ENCODE results near the gene E2F8.

The E2F8 gene

GRCh38 chr11:19218786-19219460 is 21.8 kb downstream of the E2F8 start:
- no peak for DNase-seq

DNA sequence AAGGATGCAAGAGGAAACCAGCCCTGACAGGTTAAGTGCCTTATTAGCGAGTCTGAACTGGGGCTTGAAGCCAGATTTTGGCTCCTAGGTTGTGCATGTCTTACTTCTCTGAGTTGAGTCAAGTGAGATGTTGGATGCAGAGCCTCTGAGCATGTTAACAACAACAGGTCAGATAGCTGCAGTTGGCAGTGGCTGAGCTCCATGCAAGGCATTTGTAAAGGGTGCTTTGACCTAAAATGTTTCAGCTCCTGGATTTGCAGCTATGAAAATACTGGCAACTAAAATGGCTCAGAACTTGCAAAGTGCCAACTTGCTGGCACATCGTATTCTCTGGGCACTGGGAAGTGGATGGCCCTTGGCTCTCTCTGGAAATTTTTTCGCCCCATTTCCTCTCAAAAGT is 22.5 kb downstream of the E2F8 start:
- no peak for DNase-seq

- no peak for DNase-seq
These were observed 23.9 kb downstream of the E2F8 start for GRCh38 chr11:19216709-19217374.

DNA sequence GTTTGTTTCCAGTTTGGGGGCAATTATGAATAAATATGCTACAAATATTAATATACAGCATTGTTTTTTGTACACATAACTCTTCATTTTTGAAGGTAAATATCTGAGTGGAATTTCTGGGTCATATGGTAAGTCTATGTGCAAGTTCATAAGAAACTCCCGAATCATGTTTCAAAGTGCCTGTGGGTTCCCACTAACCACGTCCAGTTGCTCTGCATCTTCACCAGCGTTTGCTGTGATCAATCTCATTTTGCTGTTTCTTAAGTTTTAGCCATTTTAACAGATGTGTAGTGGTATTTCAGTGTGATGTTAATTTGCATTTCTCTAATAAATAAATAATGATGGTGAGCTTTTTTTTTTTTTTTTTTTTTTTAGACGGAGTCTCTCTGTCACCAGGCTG is 24.7 kb downstream of the E2F8 start:
- no peak for DNase-seq

DNA sequence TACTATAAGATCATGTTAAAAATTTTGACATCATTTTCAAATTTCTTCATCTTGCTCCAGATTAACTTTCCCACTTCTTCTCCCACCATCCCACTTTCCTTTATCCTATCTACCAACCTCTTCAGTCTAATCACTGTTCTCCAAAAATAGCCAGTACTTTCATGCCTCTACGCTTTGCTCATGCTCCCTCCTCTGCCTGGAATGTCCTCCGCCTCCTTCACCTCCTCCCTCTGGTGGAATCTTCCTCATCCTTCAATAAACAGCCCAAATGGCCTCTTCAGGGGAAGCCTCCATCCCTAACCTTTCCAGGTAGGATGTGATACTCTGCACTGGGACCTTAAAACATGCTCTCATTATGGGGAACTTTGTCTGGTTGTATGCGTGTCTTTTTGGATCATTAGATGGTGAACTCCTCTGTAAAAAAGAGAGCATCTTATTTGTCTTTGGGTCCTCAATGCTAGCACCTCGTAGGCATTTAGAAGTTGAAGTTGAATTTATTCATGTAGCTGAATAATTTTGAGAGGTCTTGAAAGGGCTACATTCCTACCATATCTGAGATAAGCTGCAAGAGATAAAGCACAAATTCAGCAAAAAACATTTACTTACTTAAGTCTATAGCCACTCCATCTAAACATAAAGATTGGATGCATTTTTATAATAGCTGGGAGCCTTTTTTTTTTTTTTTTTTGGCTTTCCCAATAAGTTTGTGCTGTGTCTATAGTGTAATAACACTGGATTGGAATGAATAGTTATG is 31.0 kb downstream of the E2F8 start:
- no peak for DNase-seq

DNA sequence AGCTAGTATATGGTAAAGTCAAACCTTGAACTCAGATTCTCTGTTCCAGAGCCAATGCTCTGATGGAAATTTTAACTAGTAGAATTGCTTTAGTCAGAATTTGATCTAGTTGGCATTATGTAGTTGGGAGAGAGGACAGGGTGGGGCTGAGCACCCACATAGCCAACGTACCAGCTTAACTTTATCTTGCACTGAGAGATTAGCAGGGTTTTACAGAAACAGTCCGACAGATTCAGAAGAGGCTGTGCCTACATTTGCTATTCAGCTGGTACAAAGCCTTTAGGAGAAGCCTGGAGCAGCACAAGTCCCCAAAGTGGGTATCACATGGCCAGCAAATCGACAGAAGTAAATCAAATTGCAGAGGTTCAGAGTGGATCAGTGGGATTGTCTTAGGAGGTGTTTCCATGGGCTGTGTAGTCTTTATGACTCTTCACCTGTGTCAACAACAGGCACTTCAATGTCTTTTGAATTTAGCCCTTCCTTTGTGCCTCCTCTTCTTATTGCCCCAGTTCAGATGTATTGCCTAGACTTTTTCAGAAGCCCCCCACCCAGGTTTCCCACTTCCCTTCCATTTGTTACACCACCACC is 31.7 kb downstream of the E2F8 start:
- no peak for DNase-seq

- DNase-seq, result no peak
These were observed 32.6 kb downstream of the E2F8 start for GRCh38 chr11:19208181-19208580.

DNA sequence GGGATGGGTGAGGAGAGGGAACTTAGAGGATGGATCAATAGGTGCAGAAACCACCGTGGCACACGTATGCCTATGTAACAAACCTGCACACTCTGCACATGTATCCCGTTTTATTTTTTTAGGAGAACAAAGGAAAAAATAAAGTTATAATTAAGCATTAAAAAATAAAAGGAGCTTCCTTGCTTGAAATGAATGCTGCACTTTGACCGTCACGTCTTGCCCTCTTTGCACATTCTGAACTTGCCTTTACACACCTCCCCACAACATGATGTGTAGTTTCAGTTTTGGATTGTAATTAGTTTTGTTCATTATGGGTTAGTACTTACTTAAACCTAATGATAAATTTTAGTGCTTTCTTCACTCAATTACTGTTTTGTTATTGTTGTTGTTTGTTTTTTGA is 35.9 kb downstream of the E2F8 start:
- no peak for DNase-seq

DNA sequence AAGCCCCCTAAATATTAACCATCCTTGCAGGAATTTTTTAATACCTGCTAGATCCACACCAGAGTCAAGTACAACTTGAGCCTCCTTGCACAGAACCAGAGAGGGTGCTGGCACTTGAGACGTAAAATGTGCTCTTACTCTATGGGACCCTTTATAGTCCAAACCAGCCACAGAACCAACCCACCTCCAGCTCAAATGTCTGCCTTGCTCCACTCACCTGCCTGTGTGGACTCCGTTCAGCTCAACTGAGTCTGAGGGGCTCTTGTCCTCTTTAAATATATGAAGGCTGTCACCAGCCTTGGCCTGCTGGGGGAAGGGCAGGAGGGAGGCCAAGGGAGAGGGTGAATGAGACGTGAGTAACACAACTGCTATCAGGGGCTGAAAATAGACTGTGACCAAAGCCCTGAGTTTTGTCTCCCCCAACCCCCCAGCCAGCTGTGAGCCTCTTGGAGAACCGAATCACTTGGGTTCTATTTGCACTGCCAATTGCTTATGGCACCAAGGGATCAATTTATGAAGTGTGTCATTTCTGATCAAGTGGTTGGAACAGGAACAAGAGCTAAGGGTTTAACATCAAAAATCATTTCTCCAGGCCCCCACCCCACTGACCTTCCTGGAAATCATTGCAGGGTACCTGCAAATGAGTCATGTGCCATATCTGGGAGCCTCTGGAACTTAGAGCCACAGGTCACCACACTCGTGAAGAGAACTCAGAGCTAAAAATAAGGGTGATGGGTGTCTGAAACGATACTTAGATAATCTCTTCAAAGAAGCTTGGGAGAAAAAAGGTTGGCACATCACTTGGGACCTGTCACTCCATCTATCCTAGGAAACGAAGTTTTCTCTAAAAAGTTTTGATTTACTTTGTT is 38.8 kb downstream of the E2F8 start, which contains the start of gene CSRP3:
Gene CSRP3, minus strand, starts transcription at position 247 of the 869 bp plus-strand sequence. CDS start 9,535 bp downstream, outside the sequence.
- DNase-seq, result no peak

- DNase-seq, result no peak
These were observed 40.1 kb downstream of the E2F8 start for GRCh38 chr11:19200410-19201201.

- DNase-seq, result no peak
These were observed 41.0 kb downstream of the E2F8 start for GRCh38 chr11:19199771-19200170.

GRCh38 chr11:19199048-19199447 is 41.7 kb downstream of the E2F8 start:
- no peak for DNase-seq

- no peak for DNase-seq
These were observed 44.3 kb downstream of the E2F8 start for GRCh38 chr11:19196432-19196831.

- DNase-seq, result no peak
These were observed 46.0 kb downstream of the E2F8 start for GRCh38 chr11:19194620-19195308.

DNA sequence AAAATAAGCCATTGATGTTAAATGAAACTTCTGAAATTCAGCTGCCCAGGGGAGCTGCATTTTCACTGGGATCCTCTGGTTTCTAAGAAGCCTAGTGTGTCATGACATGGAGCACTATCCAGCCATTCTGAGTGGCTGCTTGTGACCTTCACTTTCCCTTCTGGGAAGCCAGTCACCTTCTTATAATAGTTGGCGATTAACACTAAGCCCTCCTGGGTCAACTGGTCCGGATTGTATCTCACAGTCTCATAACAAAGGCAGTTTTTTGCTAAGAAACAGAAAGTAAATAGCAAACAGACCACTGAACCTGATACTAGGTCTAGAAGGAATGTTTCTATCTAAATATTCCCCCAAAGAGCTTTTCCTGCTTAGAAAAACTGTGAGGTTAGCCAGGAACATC is 46.8 kb downstream of the E2F8 start:
- DNase-seq, result no peak

- DNase-seq, result no peak
These were observed 49.1 kb downstream of the E2F8 start for GRCh38 chr11:19191530-19192169.

DNA sequence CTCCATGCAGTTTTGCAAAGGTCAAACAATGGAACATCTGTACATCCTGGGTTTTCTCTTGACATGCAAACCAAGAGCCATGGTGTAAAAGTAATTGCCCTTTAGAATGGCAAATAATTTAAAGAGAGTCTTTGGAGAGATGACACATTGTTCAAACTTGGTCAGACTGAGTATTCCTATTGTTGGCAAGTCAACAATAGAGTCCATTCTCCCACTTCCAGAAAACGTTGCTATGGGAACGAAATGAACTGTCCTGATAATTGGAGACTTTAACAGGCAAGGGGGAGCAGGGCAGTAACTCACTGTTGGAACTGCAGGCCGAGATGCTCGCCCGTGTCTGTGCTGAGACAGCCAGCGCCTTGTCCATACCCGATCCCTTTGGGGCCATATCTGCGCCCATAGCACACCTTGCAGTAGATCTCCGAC is 52.9 kb downstream of the E2F8 start:
- DNase-seq, result no peak

DNA sequence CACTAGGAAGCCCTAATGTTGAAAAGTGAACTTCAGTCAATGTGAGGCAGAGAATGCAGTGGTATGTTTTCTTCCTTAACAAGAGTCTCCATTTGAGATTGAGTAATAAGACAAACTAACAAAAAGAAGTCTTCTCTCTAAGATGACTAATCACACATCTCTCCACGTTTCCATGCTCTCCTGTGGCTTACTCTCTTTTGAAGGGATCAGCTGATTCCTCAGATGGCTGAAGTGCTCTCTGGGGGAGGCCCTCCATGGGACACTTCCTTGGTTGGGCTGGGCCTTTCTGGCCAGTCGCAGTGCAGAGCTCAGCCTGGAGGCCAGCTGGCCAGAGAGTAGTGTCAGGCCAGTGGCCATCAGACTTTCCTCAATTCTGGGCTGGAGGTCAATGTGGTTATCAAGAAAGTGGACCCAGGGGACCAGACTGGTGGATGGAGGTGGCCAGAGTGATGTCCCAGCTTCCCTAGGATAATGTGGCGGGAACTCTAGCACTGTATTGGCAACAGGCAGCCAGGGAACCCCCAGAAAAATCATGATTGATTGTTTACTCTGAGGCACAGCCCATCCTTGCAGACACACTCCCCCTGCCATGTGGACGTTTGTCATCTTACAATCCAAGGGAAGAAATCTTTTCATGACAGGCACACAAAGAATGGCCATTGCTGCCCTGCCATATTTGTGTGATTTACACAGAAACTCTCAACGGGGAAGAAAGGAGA is 53.5 kb downstream of the E2F8 start:
- DNase-seq, result no peak

- DNase-seq, result no peak
These were observed 55.2 kb downstream of the E2F8 start for GRCh38 chr11:19185516-19186052.

DNA sequence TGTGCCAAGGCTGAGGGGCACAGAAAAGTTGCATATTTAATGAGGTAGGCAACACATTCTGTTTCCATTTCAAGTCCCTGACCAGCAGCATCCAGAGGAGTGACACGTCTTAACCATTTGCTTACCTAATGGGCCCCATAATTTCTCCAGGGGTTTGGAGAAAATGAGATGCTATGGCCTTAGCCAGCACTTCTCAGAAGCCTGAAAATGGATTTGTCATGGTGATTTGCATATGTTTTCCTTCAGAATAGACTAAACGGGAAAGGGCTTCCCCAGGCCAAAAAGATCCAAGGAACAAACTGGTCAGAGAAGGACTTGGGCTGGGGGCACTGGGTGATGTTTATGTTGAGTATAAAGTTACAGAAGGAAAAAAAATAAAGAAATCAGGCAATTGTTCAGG is 55.7 kb downstream of the E2F8 start:
- DNase-seq, result no peak

All from activated T-cell treated with anti-CD3 and anti-CD28 coated beads, Interleukin-2, amount 50 U/mL, for 1 hour (primary cell).